Fibroblast of villous mesenchyme (primary cell): ENCODE data around the gene KCNQ1. TPM values are rescaled to one million over a fixed set of nuclear protein-coding genes. Genes with fewer than 3 reads are reported as not detected.

Experiments used
- DNase-seq: peaks from one replicate; pipeline ENCODE4 v3.0.0-alpha.2; 2010; ENCODE audit warnings: low read depth
- H3K4me3 ChIP-seq: 2 replicates; pipeline ENCODE4 v1.5.1; 2011; ENCODE audit warnings: low read depth, mild to moderate bottlenecking, low read length
- total RNA-seq: library from RNA; depleted of rRNA; stranded (reverse); fragments of >200 nt; gene quantifications from 2 replicates; pipeline ENCODE4 v1.2.3, GENCODE V29; 2012
- TF ChIP-seq, protein P1 (sequence below): IDR thresholded peaks from 2 replicates; pipeline ENCODE4 v1.5.1; 2012; ENCODE audit warnings: low read depth, mild to moderate bottlenecking, low read length; ENCODE audit not compliant: insufficient read depth

Gene KCNQ1
- total RNA-seq, 1 donor = not detected

DNA sequence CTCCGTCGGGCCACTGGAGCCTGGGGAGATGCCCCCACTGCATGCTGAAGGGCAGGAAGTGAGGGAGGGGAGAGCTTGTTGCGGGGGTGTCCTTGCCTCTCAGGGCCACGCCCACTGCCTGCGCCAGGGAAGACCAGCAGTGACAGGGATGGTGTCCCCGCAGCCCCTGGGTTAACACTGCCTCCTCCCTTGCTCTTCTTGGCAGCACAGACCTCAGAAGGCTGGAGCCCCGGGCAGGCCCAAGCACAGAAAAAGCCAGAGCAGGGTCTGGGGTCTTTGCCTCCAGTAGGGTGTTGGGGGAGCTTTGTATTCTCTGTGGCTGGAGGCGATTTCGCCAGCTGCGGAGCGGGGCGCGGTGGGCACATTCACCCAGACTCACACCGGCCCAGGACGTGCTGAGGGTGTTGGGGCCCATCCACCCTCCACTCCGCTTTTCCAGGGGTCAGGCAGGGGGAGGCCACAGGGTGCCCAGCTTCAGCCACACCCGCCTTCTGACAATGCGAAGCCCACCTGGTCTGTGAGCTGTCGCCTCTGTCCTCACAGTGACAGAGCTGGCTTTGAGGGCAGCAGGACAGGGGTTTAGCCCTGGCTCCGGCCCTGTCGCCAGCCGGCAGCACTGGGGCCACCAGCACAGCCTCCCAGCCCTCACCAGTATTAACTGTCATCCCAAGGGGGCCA lies 357.0 kb downstream of the KCNQ1 start:
- TF ChIP-seq, protein P1, sequence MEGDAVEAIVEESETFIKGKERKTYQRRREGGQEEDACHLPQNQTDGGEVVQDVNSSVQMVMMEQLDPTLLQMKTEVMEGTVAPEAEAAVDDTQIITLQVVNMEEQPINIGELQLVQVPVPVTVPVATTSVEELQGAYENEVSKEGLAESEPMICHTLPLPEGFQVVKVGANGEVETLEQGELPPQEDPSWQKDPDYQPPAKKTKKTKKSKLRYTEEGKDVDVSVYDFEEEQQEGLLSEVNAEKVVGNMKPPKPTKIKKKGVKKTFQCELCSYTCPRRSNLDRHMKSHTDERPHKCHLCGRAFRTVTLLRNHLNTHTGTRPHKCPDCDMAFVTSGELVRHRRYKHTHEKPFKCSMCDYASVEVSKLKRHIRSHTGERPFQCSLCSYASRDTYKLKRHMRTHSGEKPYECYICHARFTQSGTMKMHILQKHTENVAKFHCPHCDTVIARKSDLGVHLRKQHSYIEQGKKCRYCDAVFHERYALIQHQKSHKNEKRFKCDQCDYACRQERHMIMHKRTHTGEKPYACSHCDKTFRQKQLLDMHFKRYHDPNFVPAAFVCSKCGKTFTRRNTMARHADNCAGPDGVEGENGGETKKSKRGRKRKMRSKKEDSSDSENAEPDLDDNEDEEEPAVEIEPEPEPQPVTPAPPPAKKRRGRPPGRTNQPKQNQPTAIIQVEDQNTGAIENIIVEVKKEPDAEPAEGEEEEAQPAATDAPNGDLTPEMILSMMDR = no peak
- no peak overlapping the region for H3K4me3 ChIP-seq
- DNase-seq = no peak

DNA sequence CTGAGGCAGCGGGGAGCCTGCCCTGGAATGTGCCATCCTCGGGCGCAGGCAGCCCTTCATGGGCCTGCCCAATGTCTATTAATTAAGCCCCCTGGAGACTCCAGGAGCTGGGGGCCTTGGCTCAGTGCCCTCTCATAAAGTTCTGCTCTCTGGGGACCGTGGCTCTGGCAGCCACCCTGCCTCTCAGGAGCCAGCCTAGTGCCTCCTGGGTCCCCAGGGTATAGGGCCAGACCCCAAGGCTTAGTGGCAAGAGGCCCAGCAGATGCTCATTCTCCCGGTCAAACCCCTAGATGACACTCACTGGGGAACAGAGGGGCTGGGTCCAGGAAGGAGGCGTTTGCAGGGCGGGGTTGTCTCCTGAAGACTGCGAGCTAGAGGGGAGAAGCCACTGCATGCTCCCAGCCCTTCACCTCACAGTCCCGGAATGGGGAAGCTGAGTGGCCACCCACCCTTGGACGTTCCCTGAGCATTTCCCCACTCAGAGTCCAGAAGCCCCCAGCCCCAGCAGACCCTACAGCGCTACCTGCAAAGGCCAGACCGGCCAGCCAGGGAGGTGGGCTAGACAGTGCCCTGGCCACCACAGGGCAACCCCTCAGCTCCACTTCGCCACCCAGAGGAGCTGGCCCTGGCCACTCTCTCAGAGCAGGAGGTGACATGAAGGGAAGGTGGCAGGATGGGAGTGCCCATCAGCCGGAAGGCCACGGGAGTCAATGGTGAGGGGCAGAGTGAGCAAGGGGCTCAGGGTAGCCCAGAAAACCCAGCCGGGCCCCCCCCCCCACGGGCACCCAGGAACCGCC lies 357.8 kb downstream of the KCNQ1 start:
- DNase-seq = no peak
- TF ChIP-seq, protein P1 = no peak

DNA sequence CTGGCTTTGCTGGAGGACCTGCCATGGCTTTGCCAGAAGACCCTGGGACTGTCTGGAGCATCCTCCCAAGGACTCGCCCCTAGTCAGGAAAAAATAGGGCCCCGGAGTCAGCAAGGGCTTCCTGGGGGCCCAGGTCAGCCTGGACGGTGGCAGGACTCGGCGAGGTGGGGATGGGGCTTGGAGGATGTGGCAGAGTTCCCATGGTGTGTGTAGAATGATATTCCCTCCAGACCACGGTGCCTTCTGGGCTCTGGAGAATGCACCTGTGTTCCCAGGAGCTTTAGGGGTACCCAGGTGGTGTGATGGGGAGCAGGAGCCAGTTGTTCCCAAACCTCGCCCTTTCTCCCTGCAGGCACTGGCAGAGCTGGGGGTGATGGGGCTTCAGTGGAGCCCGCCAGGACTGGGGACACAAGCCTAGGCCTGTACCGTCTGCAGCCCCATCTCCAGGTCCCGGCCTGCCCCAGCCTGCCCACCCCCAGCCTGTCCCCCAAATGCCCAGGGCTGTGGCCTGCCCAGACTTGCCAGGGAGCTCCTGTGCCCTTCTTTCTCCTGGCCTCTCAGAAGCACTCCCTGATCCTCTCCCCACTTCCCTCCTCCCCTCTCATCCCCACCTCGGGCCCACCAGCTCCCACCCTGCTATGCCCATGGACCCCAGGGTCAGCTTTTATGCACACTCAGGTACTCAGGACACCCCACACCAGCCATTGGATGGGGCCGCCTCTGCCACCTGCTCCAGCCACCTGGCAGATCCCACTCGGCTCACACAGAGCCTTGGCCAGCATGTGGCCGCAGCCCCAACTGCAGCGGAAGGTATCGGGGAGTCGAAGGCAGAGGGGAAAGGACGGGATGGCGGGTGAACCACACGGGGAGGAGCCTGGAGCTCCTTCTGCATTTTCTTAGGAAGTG lies 358.6 kb downstream of the KCNQ1 start:
- no peak for DNase-seq
- TF ChIP-seq, protein P1 = no peak
- no peak overlapping the region for H3K4me3 ChIP-seq

More for the DNA sequence above, 357.8 kb downstream of the KCNQ1 start:
- H3K4me3 ChIP-seq = no peak overlapping the region

DNA sequence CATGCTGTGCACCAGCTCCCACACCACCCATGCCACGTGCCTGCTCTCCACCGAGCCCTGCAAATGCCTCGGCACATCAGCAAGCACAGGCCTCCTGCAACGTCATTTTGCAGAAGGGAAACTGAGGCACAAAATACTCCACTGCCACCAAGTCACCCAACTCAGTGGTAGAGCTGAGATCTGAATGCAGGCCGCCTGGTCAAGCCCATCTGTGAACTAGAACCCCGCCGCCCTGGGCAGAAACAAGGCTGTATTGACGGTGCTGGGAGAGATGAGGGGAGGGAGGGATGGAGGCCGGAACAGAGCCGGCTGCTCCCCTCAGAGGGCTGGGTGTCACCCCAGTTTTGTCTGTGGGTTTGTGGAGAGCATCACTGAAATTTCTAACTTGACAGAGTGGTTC lies 359.4 kb downstream of the KCNQ1 start:
- no peak for DNase-seq
- TF ChIP-seq, protein P1 = no peak
- no peak overlapping the region for H3K4me3 ChIP-seq

DNA sequence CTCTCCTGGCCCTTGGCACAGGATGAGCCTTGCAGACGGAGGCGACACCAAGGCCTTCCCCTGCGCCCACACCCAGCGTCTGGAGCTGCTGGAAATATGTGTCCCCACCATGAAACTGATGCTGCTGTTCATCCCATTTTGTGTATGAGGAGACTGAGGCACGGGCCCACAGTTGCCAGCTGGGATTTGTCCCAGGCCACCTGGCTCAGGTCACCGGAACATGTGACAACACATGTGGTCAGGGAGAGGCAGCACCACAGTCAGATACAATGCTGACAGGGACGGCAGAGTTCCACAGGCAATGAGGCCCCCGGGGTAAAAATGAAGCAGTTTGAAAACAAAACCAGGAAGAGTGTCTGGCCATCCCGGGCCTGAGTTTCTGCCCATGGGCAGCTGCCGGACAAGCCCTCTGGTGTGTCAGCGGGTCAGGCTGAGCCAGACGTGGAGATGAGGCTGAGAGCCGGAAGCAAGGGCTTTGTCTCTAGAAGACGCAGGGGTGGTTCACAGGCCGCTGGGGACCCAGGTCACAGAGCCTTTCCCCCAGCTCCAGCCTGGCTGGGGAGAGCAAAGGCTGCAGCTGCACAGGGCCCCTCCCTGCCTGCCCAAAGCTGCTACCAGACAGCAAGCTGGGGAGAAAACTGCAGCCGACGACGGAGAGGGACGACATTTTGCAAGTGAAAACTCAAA lies 360.0 kb downstream of the KCNQ1 start:
- peak; percentile 43 for DNase-seq
- TF ChIP-seq, protein P1 = no peak
- H3K4me3 ChIP-seq = no peak overlapping the region

DNA sequence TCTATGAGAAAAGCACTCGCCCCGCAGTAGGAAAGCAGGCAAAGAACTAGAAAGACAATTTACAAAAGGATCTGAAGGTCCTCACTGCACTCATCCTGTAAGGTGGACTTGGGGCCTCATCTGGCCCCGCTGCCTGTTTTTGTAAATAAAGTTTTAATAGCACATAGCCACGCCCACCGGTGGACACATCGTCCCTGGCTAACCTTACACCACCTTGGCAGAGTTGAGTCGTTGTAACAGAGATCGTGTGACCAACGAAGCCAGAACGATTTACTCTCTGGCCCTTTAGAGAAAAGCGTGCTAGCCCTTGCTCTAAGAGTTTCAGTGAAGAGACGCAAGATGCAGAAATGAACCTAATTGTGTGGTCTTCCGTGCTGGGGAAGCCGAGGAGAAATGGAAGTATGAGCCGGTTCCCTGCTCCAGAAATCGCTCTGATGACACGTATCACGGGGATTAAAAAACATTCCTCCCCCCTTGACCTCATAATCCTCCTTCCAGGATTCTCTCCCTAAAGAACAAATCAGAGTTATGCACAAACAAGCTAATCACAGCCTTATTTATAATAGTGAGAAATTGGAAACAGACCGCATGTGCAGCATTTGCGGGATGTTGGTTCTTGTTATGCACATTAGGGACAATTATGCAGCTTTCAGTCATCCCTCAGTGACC lies 360.7 kb downstream of the KCNQ1 start:
- DNase-seq = peak; percentile 55
- TF ChIP-seq, protein P1 = no peak
- H3K4me3 ChIP-seq = no peak overlapping the region
